DMS79 (cell line): Measurements from ENCODE around the gene IL37.
"Not testable (repeated sequence)": the region's sequence is repeated elsewhere in the genome, so short reads cannot be mapped to it uniquely, and the experiment has no call there.

ENCODE experiments used
- DNase-seq: peaks from one replicate; lab custom pipeline; 2025; lab: John Stamatoyannopoulos, UW

The IL37 gene

GRCh38 chr2:112923237-112923966 is 12.4 kb downstream of the IL37 start:
- no peak for DNase-seq

DNA sequence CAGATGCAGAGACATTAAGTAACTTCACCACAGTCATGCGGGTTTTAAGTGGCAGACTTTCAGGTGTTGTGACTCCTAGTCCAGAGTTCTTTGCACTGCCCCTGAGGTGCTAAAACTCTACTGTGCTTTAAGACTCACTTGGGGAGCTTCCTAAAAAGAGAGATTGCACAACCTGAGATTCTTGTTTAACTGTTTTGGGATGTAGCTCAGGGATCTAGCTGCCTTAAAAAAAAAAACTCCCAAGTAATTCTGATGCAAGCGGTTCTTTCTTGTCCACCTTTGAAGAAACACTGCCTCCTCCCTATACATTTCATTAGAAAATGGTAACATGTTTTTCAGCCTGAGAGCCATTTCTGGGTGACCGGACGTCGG is 13.0 kb downstream of the IL37 start:
- DNase-seq, result no peak

DNA sequence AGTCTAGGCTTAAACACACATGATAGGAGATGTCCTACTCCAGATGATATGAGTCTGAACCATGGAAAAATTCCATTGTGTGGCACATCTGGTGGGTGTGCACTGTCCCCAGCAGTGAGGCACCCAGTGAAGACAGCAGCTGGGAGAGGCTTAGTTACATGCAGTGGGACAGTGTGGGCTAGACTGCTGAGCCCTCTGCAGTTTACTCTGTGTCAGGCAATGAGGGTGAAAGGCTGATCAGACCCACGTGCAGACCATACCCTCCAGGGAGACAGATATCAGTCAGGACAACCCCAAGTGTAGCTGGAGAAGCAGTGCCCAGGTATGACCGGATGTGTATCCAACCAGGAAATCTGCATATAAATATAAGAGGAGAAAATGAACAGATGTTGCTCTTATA is 13.4 kb downstream of the IL37 start:
- no peak for DNase-seq

- DNase-seq, result no peak
Observed at GRCh38 chr2:112924821-112925220, 13.9 kb downstream of the IL37 start.

DNA sequence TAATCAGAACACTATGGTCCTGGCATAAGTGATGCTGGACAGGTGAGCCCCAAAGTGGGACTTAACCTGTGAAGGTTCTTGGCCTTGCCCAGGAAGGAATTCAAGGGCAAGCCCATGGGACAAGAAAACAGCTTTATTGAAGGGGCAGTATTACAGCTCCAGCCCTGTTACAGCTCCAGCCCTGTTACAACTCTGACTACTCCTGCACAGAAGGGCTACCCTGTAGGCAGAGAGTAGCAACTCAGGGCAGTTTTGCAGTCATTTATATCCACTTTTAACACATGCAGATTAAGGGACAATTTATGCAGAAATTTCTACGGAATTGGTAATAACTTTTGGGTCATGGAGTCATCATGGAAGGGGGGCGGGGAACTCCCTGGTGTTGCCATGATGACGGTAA is 15.7 kb downstream of the IL37 start:
- no peak for DNase-seq

- no peak for DNase-seq
Observed at GRCh38 chr2:112927745-112928144, 16.8 kb downstream of the IL37 start.

- DNase-seq, result no peak
Observed at GRCh38 chr2:112933261-112933660, 22.3 kb downstream of the IL37 start.

GRCh38 chr2:112934117-112934516 is 23.2 kb downstream of the IL37 start:
- DNase-seq, result not testable (repeated sequence)

GRCh38 chr2:112936927-112937232 is 25.9 kb downstream of the IL37 start:
- DNase-seq, result no peak

DNA sequence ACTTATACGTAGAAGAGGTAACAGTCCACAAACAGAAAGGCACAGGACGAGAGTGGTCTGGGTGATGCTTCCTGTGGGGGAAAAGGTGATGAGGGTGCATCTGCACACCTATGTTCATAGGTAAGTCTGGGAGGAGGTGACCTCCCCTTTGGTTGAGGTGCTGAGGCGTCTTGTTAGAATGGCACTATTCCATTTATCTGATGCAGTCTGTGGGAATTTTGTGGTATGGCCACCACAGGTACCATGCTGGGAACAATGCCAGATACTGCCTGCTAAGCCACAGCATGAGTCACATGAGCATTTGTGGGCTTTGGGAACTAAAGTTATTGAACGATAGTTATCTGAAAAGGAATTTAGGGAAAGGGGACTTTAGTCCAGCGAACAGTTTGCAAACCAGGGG is 27.9 kb downstream of the IL37 start:
- DNase-seq, result no peak

- no peak for DNase-seq
Observed at GRCh38 chr2:112939425-112939824, 28.5 kb downstream of the IL37 start.

- DNase-seq, result no peak
Observed at GRCh38 chr2:112940859-112941625, 30.1 kb downstream of the IL37 start.

DNA sequence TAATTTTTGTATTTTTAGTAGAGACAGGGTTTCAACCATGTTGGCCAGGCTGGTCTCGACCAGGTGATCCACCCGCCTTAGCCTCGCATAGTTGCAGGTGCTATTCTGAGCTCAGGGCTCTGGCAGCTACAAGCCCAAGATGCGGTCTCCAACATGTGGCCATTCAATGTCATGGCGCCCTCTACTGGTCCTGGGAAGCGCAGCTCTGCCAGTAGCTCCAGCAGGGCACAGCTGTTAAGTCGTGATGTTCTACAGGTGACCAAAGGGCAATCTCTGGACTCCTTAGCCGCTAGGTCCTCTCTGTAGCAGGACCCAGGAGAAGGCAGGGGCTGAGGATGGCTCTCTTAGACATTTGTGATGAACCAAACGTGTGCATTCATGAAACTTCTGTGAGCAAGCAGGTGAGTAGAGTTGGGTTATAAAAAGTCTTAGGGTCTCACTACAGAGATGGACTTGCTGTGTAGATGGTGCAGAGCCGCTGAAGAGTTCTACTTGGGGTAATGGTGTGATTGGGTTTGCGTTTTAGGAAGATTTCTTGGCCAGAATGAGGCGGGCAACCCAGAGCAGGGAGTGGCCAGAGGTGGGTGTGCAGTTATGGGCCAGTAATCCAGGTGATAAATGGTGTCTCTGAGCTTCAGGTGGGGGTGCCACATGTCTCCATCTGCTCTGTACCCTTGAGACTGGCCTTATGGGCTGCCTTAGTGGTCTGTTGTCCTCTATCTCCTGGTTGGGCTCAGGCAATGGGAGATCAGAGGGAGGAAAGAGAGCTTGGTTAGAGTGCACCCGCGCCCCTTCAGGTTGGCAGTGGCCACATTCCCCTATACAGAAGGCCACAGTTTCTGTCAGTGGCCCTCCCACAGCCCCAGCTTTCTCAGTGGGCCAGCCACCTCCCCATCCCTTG is 31.0 kb downstream of the IL37 start:
- peak; percentile 34 for DNase-seq

DNA sequence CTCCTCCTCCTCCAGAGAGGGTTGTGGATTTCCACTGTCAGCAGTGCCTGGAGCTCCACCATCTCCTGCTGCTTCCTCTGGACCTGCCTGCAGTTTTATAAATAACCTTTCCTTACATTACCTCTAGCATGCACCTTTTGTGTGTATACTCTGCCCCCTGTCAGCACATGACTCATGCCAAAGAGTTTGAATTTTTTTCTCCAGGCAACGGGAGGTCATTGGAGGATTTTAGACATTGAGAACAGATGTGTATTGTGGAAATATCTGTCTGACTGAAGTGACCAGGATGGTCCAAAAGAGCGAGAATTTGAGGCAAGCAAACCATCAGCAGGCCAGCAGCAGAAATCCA is 31.7 kb downstream of the IL37 start:
- DNase-seq, result no peak

GRCh38 chr2:112944971-112945370 is 34.0 kb downstream of the IL37 start:
- no peak for DNase-seq

GRCh38 chr2:112946086-112946485 is 35.1 kb downstream of the IL37 start:
- DNase-seq, result no peak

DNA sequence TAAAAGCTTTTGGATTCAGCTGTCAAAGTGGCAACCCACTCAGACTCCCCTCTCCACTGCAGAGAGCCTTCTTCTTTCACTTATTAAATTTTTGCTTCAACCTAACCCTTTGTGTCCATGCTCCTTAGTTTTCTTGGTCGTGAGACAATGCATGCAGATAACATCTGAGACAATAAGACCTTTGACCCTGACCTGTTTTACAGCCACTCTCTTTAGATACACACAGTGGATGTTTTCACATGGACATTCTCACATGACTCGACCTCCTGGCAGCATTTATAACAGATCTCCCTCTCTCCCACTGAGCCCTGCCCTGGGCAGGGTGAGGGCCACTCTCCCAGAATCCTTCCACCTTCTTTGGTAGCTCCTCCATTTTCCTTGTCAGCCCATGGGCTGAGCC is 36.4 kb downstream of the IL37 start:
- DNase-seq, result no peak

DNA sequence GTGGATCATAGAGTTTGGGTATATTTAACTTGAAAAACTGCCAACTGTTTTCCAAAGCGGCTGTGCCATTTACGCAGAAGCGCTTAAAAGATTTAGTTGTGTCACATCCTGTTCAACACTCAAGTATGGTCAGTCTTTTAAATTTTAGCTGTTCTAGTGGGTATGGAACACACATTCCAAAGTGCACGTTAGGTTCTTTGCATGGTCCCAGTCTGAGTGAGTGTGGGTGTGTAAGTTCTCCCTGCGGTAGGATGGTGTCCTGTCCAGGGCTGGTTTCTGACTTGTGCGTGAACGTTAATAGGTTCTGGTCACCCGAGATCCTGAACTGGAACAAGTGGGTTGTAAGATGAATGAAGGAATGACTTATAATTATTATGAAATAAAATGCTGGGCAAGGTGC is 38.5 kb downstream of the IL37 start:
- no peak for DNase-seq

DNA sequence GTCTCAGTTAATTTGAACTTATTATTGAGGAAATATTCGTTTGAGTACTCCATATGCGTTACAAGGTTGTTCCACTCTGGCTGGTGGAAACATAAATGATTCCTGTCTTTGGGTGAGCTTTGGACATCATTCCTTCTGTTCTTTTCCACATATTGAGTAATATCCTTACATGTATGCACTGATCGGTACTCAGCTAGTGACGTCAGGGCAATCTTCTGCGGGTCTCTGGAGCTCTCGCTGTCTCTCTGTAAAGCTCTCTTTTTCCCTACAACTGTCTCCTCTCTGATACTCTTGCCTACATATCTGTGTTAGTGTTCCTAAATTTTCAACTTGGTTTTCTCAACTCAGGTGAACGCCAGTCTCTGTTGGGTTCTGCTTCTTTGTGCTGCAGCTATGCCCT is 43.4 kb downstream of the IL37 start:
- no peak for DNase-seq

DNA sequence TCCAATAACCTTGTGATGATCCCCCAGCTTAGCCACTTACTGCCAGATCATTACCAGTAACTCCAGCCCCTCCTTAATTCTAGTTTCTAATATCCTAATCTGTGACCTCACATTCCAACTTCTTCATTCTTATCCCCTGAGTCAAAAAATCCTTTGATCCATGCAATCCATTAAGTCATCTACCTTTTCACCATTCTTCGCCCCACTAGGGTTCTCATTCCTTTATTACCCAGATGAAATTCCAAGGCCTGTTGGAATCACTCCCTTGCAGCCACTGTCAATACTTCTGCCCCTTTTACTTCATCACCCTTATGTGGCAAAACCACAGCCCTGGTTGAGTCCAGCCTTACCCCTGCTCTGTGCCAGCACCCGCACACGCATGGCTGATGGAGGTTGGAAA is 46.5 kb downstream of the IL37 start:
- no peak for DNase-seq

- DNase-seq, result peak; percentile 4
Observed at GRCh38 chr2:112958428-112959108, 47.6 kb downstream of the IL37 start.

GRCh38 chr2:112959109-112959812 is 48.3 kb downstream of the IL37 start:
- no peak for DNase-seq
